HS-27A (cell line): ENCODE measurements around the gene SGMS2.
"Not testable (repeated sequence)": the region's sequence is repeated elsewhere in the genome, so short reads cannot be mapped to it uniquely, and the experiment has no call there.

Experiments used
- DNase-seq: peaks from one replicate; pipeline ENCODE4 v3.0.0-alpha.2; 2012; ENCODE audit warnings: low read depth, missing footprints

The SGMS2 gene

DNA sequence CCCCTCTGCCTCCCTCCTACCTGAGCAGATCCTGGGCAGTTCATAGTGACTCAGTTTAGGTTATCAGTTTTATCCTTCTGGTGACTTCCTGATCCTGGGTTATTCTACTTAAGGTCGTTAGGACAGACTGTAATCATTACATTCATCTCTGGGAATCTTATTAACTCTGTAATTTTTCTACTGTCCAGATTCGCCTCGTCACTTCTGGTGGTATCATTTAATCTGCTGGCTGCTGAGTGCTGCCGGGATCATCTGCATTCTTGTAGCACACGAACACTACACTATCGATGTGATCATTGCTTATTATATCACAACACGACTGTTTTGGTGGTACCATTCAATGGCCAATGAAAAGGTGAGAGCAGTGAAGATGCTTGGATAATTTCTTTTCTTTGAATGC, 83.6 kb downstream of the SGMS2 start:
- no peak for DNase-seq

DNA sequence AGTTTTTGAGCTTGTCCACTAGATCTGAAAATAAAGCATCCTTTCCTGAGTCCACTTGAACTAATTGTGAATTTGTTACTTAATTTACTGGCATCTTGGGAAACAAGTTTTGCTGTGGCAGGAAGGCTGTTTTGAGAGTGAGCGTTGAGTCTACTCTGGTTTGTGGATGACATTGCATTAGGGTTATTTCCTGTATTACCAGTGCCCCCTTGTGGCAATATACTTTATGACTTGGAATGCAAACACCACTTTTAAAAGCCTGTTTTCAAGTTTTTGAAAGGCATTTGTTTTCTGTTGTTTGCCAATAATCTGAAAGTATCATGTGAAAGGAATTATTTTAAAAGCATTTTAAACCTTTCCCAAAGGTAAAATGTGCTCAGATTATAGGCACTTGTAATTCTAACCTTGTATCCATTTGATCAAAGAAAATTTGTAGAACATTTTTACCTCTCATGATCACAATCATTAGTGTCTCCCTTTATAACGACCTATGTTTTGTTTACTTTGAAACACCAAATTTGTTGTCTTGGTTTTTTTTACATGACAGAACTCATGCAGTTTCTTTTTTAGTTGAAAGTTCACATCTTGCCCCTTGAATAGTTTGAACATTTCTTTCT, 88.7 kb downstream of the SGMS2 start:
- peak; percentile 56 for DNase-seq

DNA sequence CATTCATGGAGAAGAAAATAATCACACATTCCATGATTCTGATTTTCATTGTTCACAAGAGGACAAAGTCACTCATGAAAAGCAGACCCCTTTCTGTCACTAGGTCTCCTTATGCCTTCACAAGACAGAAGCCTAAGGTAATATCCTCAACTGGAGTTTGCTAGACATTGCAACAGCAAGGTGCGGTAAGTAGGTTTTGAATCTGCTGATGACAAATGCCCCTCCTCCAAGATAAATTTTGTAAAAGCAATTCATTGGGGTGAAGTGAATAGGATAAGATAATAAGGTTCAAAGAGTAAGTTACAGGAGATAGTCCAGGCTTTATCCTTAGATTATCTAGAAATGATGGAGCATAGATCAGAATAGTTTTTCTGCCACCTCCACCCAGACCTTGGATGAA, 90.5 kb downstream of the SGMS2 start:
- DNase-seq, result no peak

DNA sequence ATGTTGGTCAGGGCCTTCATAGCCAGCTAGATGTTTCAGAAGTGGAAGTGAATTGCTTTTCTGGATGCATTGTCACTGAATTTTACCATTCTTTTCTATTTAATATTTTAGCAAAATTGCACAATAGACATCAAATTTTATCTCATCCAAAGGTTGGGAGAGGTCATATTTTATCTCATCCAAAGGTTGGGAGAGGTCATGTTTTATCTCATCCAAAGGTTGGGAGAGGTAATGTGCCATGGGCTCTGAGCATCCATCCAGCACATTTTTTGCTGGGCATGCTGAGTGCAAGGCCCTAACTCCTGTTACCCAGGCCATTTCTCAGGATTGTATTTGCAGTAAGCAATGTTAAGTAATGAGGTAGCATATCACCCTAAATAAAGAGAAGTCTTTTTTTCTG, 91.9 kb downstream of the SGMS2 start:
- DNase-seq, result no peak

DNA sequence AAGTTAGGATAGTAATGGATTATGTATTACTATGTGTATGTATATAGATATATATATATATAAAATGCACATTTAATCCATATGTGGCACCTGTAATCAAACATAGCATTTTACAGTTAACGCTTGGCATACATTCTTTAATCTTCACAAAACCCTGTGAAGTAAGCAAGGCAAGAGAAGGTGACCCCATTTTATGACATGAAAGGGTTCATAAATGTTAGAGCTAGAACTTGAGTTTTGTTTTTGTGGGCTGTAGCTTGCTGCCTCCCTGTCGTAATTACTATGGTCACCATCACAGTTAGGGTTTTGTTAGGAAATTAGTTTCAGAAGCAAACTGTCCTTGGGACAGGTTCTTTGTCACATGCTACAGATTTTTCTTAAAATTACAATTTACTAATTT, 92.8 kb downstream of the SGMS2 start:
- no peak for DNase-seq

DNA sequence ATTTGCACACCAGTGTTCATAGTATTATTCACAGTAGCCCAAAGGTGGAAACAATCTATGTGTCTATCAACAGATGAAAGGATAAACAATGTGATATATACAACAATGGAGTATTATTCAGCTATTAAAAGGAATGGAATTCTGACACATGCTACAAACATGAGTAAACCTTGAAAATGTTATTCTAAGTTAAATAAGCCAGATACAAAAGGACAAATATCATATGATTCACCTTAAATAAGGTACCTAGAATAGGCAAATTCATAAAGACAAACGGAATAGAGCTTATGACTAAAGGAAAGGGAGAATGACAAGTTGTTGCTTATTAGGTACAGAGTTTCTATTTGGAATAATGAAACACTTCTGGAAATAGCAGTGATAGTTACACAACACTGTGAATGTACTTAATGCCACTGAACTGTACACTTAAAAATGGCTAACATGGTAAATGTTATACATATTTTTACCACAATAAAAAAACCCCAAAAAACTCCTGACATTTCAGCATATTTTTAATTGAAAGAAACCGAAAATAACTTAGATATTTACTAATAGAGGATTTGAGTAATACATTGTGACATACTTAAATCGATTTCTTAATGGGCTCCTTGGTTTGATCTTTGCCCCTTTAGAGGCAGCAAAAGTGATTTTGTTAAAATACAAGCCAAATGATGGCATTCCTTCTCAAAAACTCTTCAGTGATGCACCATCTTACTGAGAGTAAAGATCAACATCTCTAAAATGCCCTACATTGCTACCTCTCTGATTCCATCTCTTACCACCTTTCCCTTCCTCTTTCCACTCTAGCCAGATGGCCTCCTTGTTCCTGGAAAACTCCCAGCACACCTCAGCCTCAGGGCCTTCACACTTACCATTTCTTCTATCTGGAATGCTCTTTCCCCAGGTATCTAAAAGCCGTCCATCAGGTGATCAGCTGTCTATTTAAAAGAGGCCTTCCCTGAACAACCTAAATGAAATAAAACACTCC, 98.0 kb downstream of the SGMS2 start:
- no peak for DNase-seq

DNA sequence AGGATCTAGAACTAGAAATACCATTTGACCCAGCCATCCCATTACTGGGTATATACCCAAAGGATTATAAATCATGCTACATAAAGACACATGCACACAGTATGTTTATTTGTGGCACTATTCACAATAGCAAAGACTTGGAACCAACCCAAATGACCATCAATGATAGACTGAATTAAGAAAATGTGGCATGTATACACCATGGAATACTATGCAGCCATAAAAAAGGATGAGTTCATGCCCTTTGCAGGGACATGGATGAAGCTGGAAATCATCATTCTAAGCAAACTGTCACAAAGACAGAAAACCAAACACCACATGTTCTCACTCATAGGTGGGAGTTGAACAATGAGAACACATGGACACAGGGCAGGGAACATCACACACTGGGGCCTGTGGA, 101.0 kb downstream of the SGMS2 start:
- not testable (repeated sequence) for DNase-seq

DNA sequence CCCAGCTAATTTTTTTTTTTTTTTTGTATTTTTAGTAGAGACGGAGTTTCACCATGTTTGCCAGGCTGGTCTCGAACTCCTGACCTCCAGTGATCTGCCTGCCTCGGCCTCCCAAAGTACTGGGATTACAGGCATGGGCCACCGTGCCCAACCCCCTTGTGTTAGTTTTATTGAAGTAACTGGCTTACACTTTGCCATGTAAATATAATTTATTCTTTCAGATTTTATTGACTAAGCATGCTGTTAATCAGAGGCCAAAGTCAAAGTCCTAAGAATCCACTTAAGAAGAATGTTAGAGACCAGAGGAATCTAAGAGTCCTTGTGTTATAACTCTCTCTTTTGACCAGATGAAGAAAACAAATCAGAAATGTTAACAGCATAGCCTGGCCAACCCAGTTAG, 102.1 kb downstream of the SGMS2 start:
- not testable (repeated sequence) for DNase-seq

DNA sequence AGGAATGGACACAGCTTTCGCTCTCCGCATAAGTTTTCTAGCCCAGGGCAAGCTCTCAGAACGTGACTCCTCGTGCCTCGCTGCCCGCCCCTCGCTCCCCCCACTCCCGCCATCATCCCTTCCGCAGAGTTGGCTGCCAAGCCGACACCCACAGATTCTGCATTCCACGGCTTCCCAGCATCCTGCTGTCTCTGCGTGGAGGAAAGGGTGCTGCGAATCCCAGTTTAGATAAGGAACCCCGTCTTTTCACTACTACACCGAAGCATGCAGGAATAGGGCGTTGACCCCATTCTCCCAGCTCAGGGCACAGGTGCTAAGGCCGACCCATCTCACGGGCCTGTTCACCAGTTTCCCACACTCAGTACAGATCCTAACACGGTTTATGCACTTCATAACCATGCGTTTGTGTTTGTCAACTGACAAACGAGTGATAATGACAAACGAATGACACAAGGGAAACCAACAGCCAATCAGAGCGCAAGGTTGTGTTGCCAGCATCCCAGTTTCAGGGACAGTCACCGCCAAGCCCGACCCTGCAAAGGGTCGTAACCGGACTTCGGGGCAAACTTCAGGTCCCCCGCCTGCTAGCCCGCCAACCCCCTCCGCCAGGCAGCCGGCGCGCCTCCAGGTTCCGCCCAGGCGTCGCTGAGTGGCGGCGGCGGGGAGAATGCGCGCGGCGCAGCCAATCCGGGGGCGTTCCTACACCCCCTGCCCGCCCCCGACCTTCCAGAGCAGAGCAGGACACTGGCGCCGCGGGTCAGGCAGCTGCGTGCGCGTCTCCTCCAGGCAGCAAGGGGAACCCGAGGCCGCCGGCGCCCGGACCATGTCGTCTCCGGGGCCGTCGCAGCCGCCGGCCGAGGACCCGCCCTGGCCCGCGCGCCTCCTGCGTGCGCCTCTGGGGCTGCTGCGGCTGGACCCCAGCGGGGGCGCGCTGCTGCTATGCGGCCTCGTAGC, 106.4 kb downstream of the SGMS2 start, which contains the start of gene CYP2U1:
CYP2U1 (plus strand) TSS at position 729 of the 954 bp plus-strand sequence; CDS start at position 824, 95 bp downstream.
- DNase-seq, result peak; percentile 49

DNA sequence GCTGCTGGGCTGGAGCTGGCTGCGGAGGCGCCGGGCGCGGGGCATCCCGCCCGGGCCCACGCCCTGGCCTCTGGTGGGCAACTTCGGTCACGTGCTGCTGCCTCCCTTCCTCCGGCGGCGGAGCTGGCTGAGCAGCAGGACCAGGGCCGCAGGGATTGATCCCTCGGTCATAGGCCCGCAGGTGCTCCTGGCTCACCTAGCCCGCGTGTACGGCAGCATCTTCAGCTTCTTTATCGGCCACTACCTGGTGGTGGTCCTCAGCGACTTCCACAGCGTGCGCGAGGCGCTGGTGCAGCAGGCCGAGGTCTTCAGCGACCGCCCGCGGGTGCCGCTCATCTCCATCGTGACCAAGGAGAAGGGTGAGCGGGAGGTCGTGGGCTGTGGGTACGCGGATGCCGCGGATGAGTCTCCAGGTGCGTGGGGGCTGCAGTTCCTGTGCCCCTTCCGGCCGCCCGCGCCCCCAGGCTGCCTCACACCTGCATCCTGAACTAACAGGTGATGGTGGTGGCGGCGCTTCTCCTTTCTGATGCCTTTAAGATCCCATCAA, 107.1 kb downstream of the SGMS2 start:
- no peak for DNase-seq

DNA sequence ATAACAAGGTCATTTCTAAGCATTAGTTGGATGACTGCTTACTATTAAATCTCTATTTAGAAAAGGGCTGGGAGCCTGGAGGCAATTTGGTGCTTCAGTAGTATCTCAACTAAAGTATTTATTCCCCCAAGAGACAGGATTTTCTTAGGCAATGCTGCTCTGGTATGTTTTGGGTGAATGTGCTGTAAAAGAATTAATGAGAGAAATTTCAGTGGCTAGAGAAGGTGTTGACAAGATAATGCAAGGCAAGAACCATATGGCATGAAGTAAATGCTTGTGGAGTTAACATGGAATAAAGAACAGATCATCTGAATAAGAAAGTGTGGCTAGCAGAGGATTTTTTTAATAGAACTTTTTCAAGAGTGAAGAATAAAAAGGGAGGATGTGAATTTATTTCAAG, 110.5 kb downstream of the SGMS2 start:
- DNase-seq, result no peak

DNA sequence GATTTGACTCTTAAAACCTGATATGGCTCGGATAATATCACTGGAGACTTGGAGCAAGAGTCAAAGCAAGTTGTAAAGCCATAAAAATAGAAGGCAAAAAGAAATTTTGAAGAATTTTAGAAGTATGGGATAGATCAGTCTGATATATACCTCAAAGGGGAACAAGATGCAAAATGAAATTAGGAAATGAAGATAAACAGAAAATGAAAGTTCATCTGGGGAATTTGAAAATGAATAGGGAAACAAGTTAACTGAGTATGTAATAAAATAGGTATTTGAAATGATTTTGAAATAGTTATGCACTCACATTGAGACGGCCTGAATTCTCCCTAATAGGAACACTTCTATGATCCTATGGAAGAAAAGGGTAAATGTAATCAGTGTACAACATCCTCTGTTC, 112.3 kb downstream of the SGMS2 start:
- no peak for DNase-seq

DNA sequence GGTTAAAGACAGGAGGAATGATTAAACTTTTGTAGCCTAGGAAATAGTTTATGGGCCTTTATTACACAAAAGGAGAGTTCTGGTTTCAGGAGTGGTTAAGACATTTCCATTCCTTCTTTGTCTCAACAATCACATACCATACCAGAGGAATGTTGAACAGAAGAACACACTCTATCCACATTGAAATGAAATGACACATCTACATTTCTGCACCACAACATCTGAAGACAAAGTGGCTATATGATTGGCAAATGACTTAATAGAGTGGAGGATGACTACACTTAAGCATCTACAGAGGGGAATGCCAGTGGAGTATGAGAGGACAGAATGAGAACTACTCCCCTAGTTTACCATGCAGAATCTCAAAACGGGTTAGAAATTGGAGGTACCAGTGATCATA, 114.6 kb downstream of the SGMS2 start:
- DNase-seq, result no peak

DNA sequence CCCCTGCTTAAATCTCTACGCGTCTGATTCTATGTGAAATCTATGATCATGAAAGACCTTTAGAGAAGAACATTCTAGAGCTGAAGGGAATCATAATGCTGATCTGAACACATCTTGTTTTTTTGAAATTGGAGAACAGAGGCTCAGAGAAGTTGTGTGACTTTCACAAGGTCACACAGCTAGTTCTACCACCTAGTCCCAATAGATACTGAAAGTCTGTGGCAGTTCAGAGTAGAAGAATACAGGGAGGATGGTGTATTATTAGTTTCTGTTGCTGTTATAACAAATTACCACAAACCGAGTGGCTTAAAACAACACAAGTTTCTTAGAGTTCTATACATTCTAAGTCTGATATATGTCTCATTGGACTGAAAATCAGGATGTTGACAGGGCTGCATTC, 121.1 kb downstream of the SGMS2 start:
- no peak for DNase-seq

DNA sequence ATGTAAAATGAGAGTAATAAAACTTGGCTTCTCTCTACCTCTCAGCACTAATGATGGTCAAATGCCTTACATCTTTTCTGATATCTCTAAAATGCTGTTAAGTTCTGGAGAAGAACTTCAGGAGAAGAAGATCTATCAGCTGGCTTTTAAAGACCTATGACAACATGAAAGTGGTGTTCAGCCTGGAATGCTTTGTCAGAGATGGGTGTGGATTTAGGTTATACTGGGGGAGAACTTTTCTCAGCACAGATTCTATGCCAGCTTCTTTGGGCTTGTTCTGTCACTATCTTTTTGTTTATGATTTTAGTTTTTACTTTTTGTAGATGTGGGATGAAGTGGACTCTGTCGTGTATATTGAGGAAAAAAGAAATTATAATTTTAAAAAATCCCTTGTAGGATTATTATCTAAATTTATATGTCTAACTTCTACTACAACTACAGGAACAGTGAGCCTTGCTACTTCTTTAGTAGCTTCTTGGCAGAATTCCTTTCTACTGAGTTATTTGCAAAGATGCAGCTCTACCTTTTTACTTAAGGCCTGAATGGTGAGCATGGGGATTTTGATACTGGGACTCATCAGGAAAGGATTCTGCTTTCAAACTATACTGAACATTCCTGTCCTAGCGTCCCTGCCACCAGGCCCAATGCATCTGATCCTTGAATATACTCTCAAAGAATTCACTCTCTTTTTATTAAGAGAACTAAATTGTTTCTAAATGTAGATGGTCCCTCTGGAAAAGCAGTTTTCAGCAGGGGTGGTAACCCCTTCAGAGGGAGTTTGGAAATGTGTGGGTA, 126.2 kb downstream of the SGMS2 start:
- DNase-seq, result no peak

DNA sequence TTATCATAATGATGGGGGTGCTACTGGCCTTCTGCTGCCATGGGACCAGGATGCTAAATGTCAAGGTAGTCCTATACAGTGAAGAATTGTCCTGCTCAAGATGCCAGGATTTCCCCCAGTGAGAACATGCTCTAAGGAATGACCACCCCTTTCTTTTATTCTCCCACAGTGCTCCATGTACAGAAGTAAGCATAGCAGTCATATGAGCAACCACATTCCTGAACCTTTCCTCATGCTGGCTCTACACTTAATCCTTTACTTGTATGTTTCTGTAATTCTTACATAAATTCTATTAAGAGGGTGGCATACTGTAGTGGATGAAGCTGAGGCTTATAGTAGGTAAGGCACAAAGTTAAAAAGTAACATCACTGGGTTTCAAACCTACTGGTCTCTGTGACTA, 126.8 kb downstream of the SGMS2 start:
- DNase-seq, result peak; percentile 59

DNA sequence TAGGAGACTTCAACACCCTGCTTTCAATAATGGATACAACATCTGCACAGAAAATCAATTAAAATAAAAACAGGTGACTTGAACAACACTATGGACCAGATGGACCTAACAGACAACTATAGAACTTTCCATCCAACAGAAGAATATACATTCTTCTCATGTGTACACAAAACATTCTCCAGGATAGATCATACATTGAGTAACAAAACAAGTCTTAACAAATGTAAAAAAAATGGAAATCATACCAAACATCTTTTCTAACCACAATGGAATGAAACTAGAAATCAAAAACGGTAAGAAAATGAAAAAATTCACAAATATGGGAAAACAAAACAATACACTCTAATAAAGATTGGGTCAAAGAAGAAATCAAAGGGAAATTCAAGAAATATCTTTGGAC, 131.3 kb downstream of the SGMS2 start:
- no peak for DNase-seq
